Trophoblast cell (in vitro differentiated cells and primary cell): Measurements from ENCODE around the gene PTMS.

Experiments
- DNase-seq, 2 donors: peaks; one replicate each; pipeline ENCODE4 v3.0.0-alpha.2; 2016
- H2AFZ ChIP-seq: 2 replicates; pipeline ENCODE4 v1.6.1; 2013; ENCODE audit warnings: low read length, moderate library complexity, mild to moderate bottlenecking; ENCODE audit not compliant: insufficient read depth, poor library complexity
- H2AK5ac ChIP-seq: 2 replicates; pipeline ENCODE4 v1.6.1; 2013; ENCODE audit warnings: mild to moderate bottlenecking, low read length
- H2BK120ac ChIP-seq: 2 replicates; pipeline ENCODE4 v1.6.1; 2013; ENCODE audit warnings: low read length, mild to moderate bottlenecking, moderate library complexity; ENCODE audit not compliant: insufficient read depth, poor library complexity
- H2BK12ac ChIP-seq: 2 replicates; pipeline ENCODE4 v1.6.1; 2013; ENCODE audit warnings: mild to moderate bottlenecking, low read length, moderate library complexity
- H2BK5ac ChIP-seq: 2 replicates; pipeline ENCODE4 v1.6.1; 2013; ENCODE audit warnings: low read length, low read depth, moderate library complexity, mild to moderate bottlenecking; ENCODE audit not compliant: poor library complexity
- H3K14ac ChIP-seq: 2 replicates; pipeline ENCODE4 v1.6.1; 2013; ENCODE audit warnings: mild to moderate bottlenecking, low read length
- H3K18ac ChIP-seq: 2 replicates; pipeline ENCODE4 v1.6.1; 2013; ENCODE audit warnings: mild to moderate bottlenecking, low read length
- H3K23ac ChIP-seq: 2 replicates; pipeline ENCODE4 v1.6.1; 2013; ENCODE audit warnings: low read length
- H3K27ac ChIP-seq: 2 replicates; pipeline ENCODE4 v1.5.1; 2013; ENCODE audit warnings: low read depth, mild to moderate bottlenecking, inconsistent platforms, low read length, moderate library complexity
- H3K27me3 ChIP-seq: 2 replicates; pipeline ENCODE4 v1.6.1; 2013; ENCODE audit warnings: inconsistent platforms, mild to moderate bottlenecking, low read length, moderate library complexity; ENCODE audit not compliant: insufficient read depth
- H3K36me3 ChIP-seq, 2 experiments: 1 replicate in 1 of 2; 2 replicates in 1 of 2; pipeline ENCODE4 v1.6.1; 2013; ENCODE audit warnings: low read length in 2 of 2, mild to moderate bottlenecking in 2 of 2, moderate library complexity in 1 of 2; ENCODE audit not compliant: insufficient read depth in 2 of 2, control insufficient read depth in 1 of 2
- H3K4ac ChIP-seq: 2 replicates; pipeline ENCODE4 v1.6.1; 2013; ENCODE audit warnings: low read depth, mild to moderate bottlenecking, low read length, moderate library complexity
- H3K4me1 ChIP-seq, 2 experiments: 1 replicate in 1 of 2; 2 replicates in 1 of 2; pipeline ENCODE4 v1.6.1; 2013; ENCODE audit warnings: low read length in 2 of 2, mild to moderate bottlenecking in 2 of 2, moderate library complexity in 1 of 2; ENCODE audit not compliant: insufficient read depth in 2 of 2, control insufficient read depth in 1 of 2
- H3K4me2 ChIP-seq: 2 replicates; pipeline ENCODE4 v1.6.1; 2013; ENCODE audit warnings: inconsistent platforms, mild to moderate bottlenecking, low read length, moderate library complexity
- H3K4me3 ChIP-seq: 2 replicates; pipeline ENCODE4 v1.5.1; 2013; ENCODE audit warnings: mild to moderate bottlenecking, low read depth, low read length, inconsistent platforms
- H3K79me1 ChIP-seq: one replicate; pipeline ENCODE4 v1.6.1; 2013; ENCODE audit warnings: low read length
- H3K79me2 ChIP-seq: 2 replicates; pipeline ENCODE4 v1.6.1; 2013; ENCODE audit warnings: low read length, mild to moderate bottlenecking; ENCODE audit not compliant: control insufficient read depth, insufficient read depth, poor library complexity
- H3K9ac ChIP-seq: 2 replicates; pipeline ENCODE4 v1.6.1; 2013; ENCODE audit warnings: mild to moderate bottlenecking, low read length
- H3K9me3 ChIP-seq: 2 replicates; pipeline ENCODE4 v1.6.1; 2013; ENCODE audit warnings: low read depth, mild to moderate bottlenecking, control low read depth, inconsistent platforms, low read length; ENCODE audit not compliant: insufficient read depth
- H4K12ac ChIP-seq: 2 replicates; pipeline ENCODE4 v1.6.1; 2013; ENCODE audit warnings: low read depth, mild to moderate bottlenecking, low read length, moderate library complexity
- H4K8ac ChIP-seq: 2 replicates; pipeline ENCODE4 v1.6.1; 2013; ENCODE audit warnings: low read depth, mild to moderate bottlenecking, low read length, moderate library complexity
- H4K91ac ChIP-seq: one replicate; pipeline ENCODE4 v1.6.1; 2013; ENCODE audit warnings: low read depth, mild to moderate bottlenecking, low read length, moderate library complexity
- WGBS: extraction: QIAGEN DNeasy Blood & Tissue Kit; methylation state at CpG from one replicate; pipeline ENCODE4 v1.1.7; 2013; ENCODE audit warnings: missing lambda C conversion rate; ENCODE audit not compliant: insufficient read length, insufficient coverage; ENCODE audit errors: extremely low coverage; 5-methylcytosine and 5-hydroxymethylcytosine counted together

The PTMS gene

GRCh38 chr12:6771091-6771495, 4.9 kb downstream of the PTMS start:
- Histone ChIP-seq H3K4me1 (peaks cover 11 to 15% of the 10 kb centered on the region in 2 experiments), H2AFZ (no peak overlapping the region), H3K36me3 (peaks cover 27 to 28% of the 10 kb centered on the region in 2 experiments), H3K14ac (no peak overlapping the region), H3K18ac (no peak overlapping the region), H3K4ac (no peak overlapping the region), H3K4me2 (no peak overlapping the region), H3K9ac (no peak overlapping the region), H3K4me3 (no peak overlapping the region), H4K8ac (no peak overlapping the region), H3K9me3 (peaks cover 2% of the 10 kb centered on the region), H4K12ac (no peak overlapping the region), H4K91ac (no peak overlapping the region), H2BK5ac (no peak overlapping the region), H3K79me1 (peaks cover 9% of the 10 kb centered on the region), H3K79me2 (peaks cover 16% of the 10 kb centered on the region), H3K27me3 (peaks cover 16% of the 10 kb centered on the region), H3K23ac (no peak overlapping the region), H2AK5ac (no peak overlapping the region), H2BK120ac (no peak overlapping the region), H2BK12ac (no peak overlapping the region), H3K27ac (no peak overlapping the region)
- DNase-seq: no peak
- no CpG with 5 or more reads among the region's 4 CpGs for WGBS

- Histone ChIP-seq H3K4me1 (peaks cover 11 to 15% of the 10 kb centered on the region in 2 experiments), H2AK5ac (no peak overlapping the region), H3K4me2 (no peak overlapping the region), H3K27me3 (peaks cover 16% of the 10 kb centered on the region), H3K9me3 (peaks cover 2% of the 10 kb centered on the region), H3K79me1 (peaks cover 7% of the 10 kb centered on the region), H2AFZ (no peak overlapping the region), H3K4ac (no peak overlapping the region), H3K23ac (no peak overlapping the region), H3K4me3 (no peak overlapping the region), H3K36me3 (peaks cover 27 to 28% of the 10 kb centered on the region in 2 experiments), H3K27ac (no peak overlapping the region), H3K79me2 (peaks cover 13% of the 10 kb centered on the region), H2BK12ac (no peak overlapping the region), H2BK5ac (no peak overlapping the region), H4K8ac (no peak overlapping the region), H2BK120ac (no peak overlapping the region), H3K14ac (no peak overlapping the region), H4K91ac (no peak overlapping the region), H3K9ac (no peak overlapping the region), H4K12ac (no peak overlapping the region), H3K18ac (no peak overlapping the region)
- no peak for DNase-seq
- no CpG with 5 or more reads among the region's 12 CpGs for WGBS
These were observed 5.6 kb downstream of the PTMS start for GRCh38 chr12:6771509-6772330.

GRCh38 chr12:6772331-6772695, 6.2 kb downstream of the PTMS start, which contains the start of gene LAG3:
Gene LAG3, plus strand, starts transcription at chr12:6772520. Its CDS starts 333 bp downstream, at chr12:6772853.
- Histone ChIP-seq H3K27ac (no peak within 1 kb of the TSS), H3K36me3 (peaks cover 27 to 28% of the 10 kb centered on the region in 2 experiments), H3K4me2 (no peak within 1 kb of the TSS), H2BK120ac (no peak within 1 kb of the TSS), H3K79me1 (peaks cover 2% of the 10 kb centered on the region), H4K91ac (no peak within 1 kb of the TSS), H4K12ac (no peak within 1 kb of the TSS), H2AFZ (no peak within 1 kb of the TSS), H2BK12ac (no peak within 1 kb of the TSS), H2BK5ac (no peak within 1 kb of the TSS), H3K23ac (no peak within 1 kb of the TSS), H3K18ac (no peak within 1 kb of the TSS), H3K9ac (no peak within 1 kb of the TSS), H3K79me2 (peaks cover 7% of the 10 kb centered on the region), H3K9me3 (peaks cover 2% of the 10 kb centered on the region), H3K4ac (no peak within 1 kb of the TSS), H2AK5ac (no peak within 1 kb of the TSS), H4K8ac (no peak within 1 kb of the TSS), H3K27me3 (peaks cover 17% of the 10 kb centered on the region), H3K4me3 (no peak within 1 kb of the TSS), H3K4me1 (peaks cover 11 to 15% of the 10 kb centered on the region in 2 experiments), H3K14ac (no peak within 1 kb of the TSS)
- WGBS: no CpG with 5 or more reads among the region's 15 CpGs
- no peak for DNase-seq

- Histone ChIP-seq H3K23ac (no peak overlapping the region), H3K4me2 (no peak overlapping the region), H4K8ac (no peak overlapping the region), H3K79me2 (peaks cover 2% of the 10 kb centered on the region), H2AFZ (no peak overlapping the region), H3K9me3 (peaks cover 2% of the 10 kb centered on the region), H3K4ac (no peak overlapping the region), H3K18ac (no peak overlapping the region), H3K4me1 (peaks cover 8 to 10% of the 10 kb centered on the region in 2 experiments), H4K91ac (no peak overlapping the region), H3K14ac (no peak overlapping the region), H2BK12ac (no peak overlapping the region), H3K27me3 (peaks cover 19% of the 10 kb centered on the region), H3K4me3 (no peak overlapping the region), H3K36me3 (peaks cover 27 to 28% of the 10 kb centered on the region in 2 experiments), H2AK5ac (no peak overlapping the region), H2BK5ac (no peak overlapping the region), H3K79me1 (no peaks in the 10 kb centered on the region), H4K12ac (no peak overlapping the region), H3K27ac (no peak overlapping the region), H3K9ac (no peak overlapping the region), H2BK120ac (no peak overlapping the region)
- WGBS: no CpG with 5 or more reads among the region's 21 CpGs
- DNase-seq: no peak
These were observed 6.8 kb downstream of the PTMS start for GRCh38 chr12:6772726-6773589.
